Activated B cell treated with CpG ODN at 0.5 μM for 24 hours (primary cell): ENCODE results near the gene PI4K2B. TPM values are rescaled to one million over a fixed set of nuclear protein-coding genes. Genes with fewer than 3 reads are reported as not detected.

ENCODE experiments used
- ATAC-seq: fragments of 200-7000 bp; cut with Tn5 transposase; one replicate; pipeline ENCODE4 v1.10.0; 2021; ENCODE audit warnings: low read depth, mild to moderate bottlenecking, moderate library complexity
- CTCF ChIA-PET: fragments of 350-600 bp; sonication (Branson Sonifier 250); formaldehyde crosslinking; loops from one replicate; lab custom pipeline; 2021; ENCODE audit warnings: antibody characterized with exemption; lab: Charles Lee
- POLR2A ChIA-PET: fragments of 350-600 bp; sonication (Branson Sonifier 250); formaldehyde crosslinking; loops from one replicate; lab custom pipeline; 2021; ENCODE audit warnings: antibody characterized with exemption; lab: Charles Lee
- DNase-seq: peaks from one replicate; pipeline ENCODE4 v3.0.0; 2022
- H3K27ac Mint-ChIP-seq: one replicate; pipeline ENCODE4 v1.8.0; 2020; ENCODE audit warnings: mixed read lengths
- H3K27me3 Mint-ChIP-seq: one replicate; pipeline ENCODE4 v1.8.0; 2021; ENCODE audit warnings: mixed read lengths
- H3K36me3 Mint-ChIP-seq: one replicate; pipeline ENCODE4 v1.8.0; 2021; ENCODE audit warnings: low read depth, mixed read lengths
- H3K4me1 Mint-ChIP-seq: one replicate; pipeline ENCODE4 v1.8.0; 2021; ENCODE audit warnings: mixed read lengths
- H3K4me3 Mint-ChIP-seq: one replicate; pipeline ENCODE4 v1.8.0; 2020; ENCODE audit warnings: mild to moderate bottlenecking, mixed read lengths
- H3K9me3 Mint-ChIP-seq: one replicate; pipeline ENCODE4 v1.8.0; 2020; ENCODE audit warnings: mixed read lengths
- CTCF ChIP-seq: fragments of 200-600 bp; IDR thresholded peaks from one replicate; pipeline ENCODE4 v1.8.0; 2022; ENCODE audit warnings: antibody characterized with exemption, mild to moderate bottlenecking
- intact Hi-C: fragments of 100-400 bp; cut with micrococcal nuclease; formaldehyde crosslinking; loops from one replicate; pipeline ENCODE4 v1.15.1; 2024
- total RNA-seq: library from RNA; stranded (reverse); gene quantifications from 2 replicates; pipeline ENCODE4 v1.2.3, GENCODE V29; 2022

Gene PI4K2B
- total RNA-seq, 1 donor from 2014 or later, result 14.8 TPM

- H3K4me3 Mint-ChIP-seq, result no peak overlapping the region
- CTCF ChIA-PET, result no interaction called here
- no peaks in the 10 kb centered on the region for H3K27me3 Mint-ChIP-seq
- ATAC-seq, result no peak
- H3K27ac Mint-ChIP-seq, result no peak overlapping the region
- DNase-seq, result no peak
- POLR2A ChIA-PET, result no interaction called here
- TF ChIP-seq CTCF, result no peak
- peaks cover 20% of the 10 kb centered on the region for H3K36me3 Mint-ChIP-seq
- intact Hi-C loops, result no loop called here
- no peaks in the 10 kb centered on the region for H3K4me1 Mint-ChIP-seq
- peaks cover 12% of the 10 kb centered on the region for H3K9me3 Mint-ChIP-seq
These were observed 50.1 kb downstream of the PI4K2B start for GRCh38 chr4:25283948-25284347.

DNA sequence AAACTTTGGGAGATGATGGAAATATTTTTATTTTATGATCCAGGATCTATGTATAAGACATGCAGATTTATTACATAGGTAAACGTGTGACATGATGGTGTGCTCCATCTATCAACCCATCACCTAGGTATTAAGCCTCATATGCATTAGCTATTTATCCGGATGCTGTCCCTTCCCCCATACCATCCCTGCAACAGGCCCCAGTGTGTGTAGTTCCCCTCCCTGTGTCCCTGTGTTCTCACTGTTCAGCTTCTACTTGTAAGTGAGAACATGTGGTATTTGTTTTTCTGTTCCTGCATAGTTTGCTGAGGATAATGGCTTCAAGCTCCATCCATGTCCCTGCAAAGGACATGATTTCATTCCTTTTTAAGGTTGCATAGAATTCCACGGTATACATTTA lies 50.6 kb downstream of the PI4K2B start:
- no peak overlapping the region for H3K27ac Mint-ChIP-seq
- POLR2A ChIA-PET, result no interaction called here
- peaks cover 12% of the 10 kb centered on the region for H3K9me3 Mint-ChIP-seq
- no peak for ATAC-seq
- H3K27me3 Mint-ChIP-seq, result no peaks in the 10 kb centered on the region
- H3K36me3 Mint-ChIP-seq, result peaks cover 20% of the 10 kb centered on the region
- TF ChIP-seq CTCF, result no peak
- H3K4me1 Mint-ChIP-seq, result no peaks in the 10 kb centered on the region
- no peak overlapping the region for H3K4me3 Mint-ChIP-seq
- CTCF ChIA-PET, result no interaction called here
- no peak for DNase-seq
- intact Hi-C loops, result no loop called here

DNA sequence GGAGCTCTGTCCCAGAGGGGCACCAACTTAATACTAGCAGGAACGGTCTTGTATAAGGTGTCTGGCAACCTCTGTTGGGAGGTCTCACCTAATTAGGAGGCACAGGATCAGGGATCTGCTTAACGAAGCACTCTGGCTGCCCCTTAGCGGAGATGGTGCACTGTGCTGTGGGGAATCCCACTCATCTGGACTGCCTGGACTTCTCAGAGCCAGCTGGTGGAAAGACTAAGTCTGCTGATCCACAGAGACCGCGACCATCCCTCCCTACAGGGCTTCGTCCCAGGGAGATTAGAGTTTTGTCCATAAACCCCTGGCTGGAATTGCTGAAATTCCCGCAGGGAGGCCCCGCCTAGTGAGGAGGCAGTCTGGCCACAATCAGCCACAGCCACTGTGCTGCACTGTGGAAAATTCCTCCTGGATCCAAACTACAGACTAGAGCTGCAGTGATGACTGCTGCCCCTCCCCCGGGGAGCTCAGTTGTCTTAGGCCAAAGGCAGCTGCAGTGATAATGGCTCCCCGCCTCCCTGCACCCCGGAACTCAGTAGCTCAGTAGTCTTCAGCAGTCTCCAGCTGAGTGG lies 56.7 kb downstream of the PI4K2B start:
- peaks cover 6% of the 10 kb centered on the region for H3K36me3 Mint-ChIP-seq
- no peaks in the 10 kb centered on the region for H3K27me3 Mint-ChIP-seq
- no peak for TF ChIP-seq CTCF
- ATAC-seq (no peak), DNase-seq (no peak)
- H3K27ac Mint-ChIP-seq, result no peak overlapping the region
- POLR2A ChIA-PET, result no interaction called here
- intact Hi-C loops, result no loop called here
- CTCF ChIA-PET, result no interaction called here
- H3K4me3 Mint-ChIP-seq, result no peak overlapping the region
- peaks cover 9% of the 10 kb centered on the region for H3K9me3 Mint-ChIP-seq
- H3K4me1 Mint-ChIP-seq, result no peaks in the 10 kb centered on the region

DNA sequence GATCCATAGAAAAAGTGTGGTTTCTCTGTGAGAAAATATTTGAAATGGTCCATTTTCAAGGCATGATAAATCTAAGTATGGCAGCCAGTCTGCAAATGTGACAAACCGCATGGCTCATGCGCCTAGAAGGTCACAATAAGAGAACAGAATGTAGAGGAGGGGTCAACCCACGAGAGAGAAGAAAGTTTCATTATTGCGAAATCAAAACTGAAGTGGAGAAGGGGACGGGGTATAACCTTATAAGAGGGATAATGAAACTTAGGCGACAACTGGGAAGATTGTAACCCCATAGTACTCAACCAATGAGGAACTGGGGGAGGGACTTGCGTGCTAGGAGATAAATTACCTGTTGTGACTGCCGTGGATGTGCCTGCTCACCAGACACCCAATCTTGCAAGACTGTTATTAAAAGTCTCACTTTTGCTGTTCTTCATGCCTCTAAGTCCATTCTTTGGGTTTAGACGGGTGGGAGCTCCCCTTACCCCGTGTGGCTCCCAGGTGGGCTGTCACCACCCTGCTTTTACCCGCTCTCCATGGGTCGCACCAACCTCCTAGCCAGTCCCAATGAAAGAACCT lies 57.4 kb downstream of the PI4K2B start:
- ChIA-PET POLR2A (no interaction called here), CTCF (no interaction called here)
- Mint-ChIP-seq H3K9me3 (peaks cover 9% of the 10 kb centered on the region), H3K4me3 (no peak overlapping the region), H3K27me3 (peaks cover 2% of the 10 kb centered on the region), H3K36me3 (peaks cover 6% of the 10 kb centered on the region), H3K27ac (no peak overlapping the region), H3K4me1 (no peaks in the 10 kb centered on the region)
- intact Hi-C loops, result no loop called here
- DNase-seq (no peak), ATAC-seq (no peak)
- TF ChIP-seq CTCF, result no peak

GRCh38 chr4:25297528-25298242 lies 63.9 kb downstream of the PI4K2B start:
- ChIA-PET CTCF (no interaction called here), POLR2A (no interaction called here)
- DNase-seq (no peak), ATAC-seq (no peak)
- H3K4me3 Mint-ChIP-seq, result no peak overlapping the region
- peaks cover 8% of the 10 kb centered on the region for H3K27me3 Mint-ChIP-seq
- peaks cover 6% of the 10 kb centered on the region for H3K4me1 Mint-ChIP-seq
- no peak overlapping the region for H3K27ac Mint-ChIP-seq
- H3K36me3 Mint-ChIP-seq, result no peaks in the 10 kb centered on the region
- no peaks in the 10 kb centered on the region for H3K9me3 Mint-ChIP-seq
- TF ChIP-seq CTCF, result no peak
- intact Hi-C loops, result no loop called here
